ENCODE results near the gene PLCH2. TPM values are rescaled to one million over a fixed set of nuclear protein-coding genes. Genes with fewer than 3 reads are reported as not detected.
"Not testable (repeated sequence)": the region's sequence is repeated elsewhere in the genome, so short reads cannot be mapped to it uniquely, and the experiment has no call there.

PLCH2 gene
- total RNA-seq, 1 donor from 2014 or later = 0.47 TPM

- DNase-seq (ENCODE audit: extremely low read depth, low read depth, low spot score) = no peak
These were observed 64.9 kb downstream of the PLCH2 start for GRCh38 chr1:2540816-2541492.

- no peak for DNase-seq (ENCODE audit: extremely low read depth, low read depth, low spot score)
These were observed 65.6 kb downstream of the PLCH2 start for GRCh38 chr1:2541619-2542245.

- DNase-seq (ENCODE audit: extremely low read depth, low read depth, low spot score) = no peak
These were observed 66.3 kb downstream of the PLCH2 start for GRCh38 chr1:2542246-2542915.

- no peak for DNase-seq (ENCODE audit: extremely low read depth, low read depth, low spot score)
These were observed 67.5 kb downstream of the PLCH2 start for GRCh38 chr1:2543543-2544092.

- DNase-seq (ENCODE audit: extremely low read depth, low read depth, low spot score) = no peak
These were observed 68.2 kb downstream of the PLCH2 start for GRCh38 chr1:2544093-2544874.

- DNase-seq (ENCODE audit: extremely low read depth, low read depth, low spot score) = no peak
These were observed 69.0 kb downstream of the PLCH2 start for GRCh38 chr1:2544875-2545640.

- no peak for DNase-seq (ENCODE audit: extremely low read depth, low read depth, low spot score)
These were observed 69.8 kb downstream of the PLCH2 start for GRCh38 chr1:2545754-2546514.

- no peak for DNase-seq (ENCODE audit: extremely low read depth, low read depth, low spot score)
These were observed 70.6 kb downstream of the PLCH2 start for GRCh38 chr1:2546515-2547209.

- DNase-seq (ENCODE audit: extremely low read depth, low read depth, low spot score) = no peak
These were observed 71.3 kb downstream of the PLCH2 start for GRCh38 chr1:2547210-2548067.

GRCh38 chr1:2548068-2548589, 72.0 kb downstream of the PLCH2 start:
- no peak for DNase-seq (ENCODE audit: extremely low read depth, low read depth, low spot score)

- DNase-seq (ENCODE audit: extremely low read depth, low read depth, low spot score) = not testable (repeated sequence)
These were observed 73.4 kb downstream of the PLCH2 start for GRCh38 chr1:2549367-2550029.

GRCh38 chr1:2550309-2550861, 74.3 kb downstream of the PLCH2 start:
- not testable (repeated sequence) for DNase-seq (ENCODE audit: extremely low read depth, low read depth, low spot score)

GRCh38 chr1:2551544-2551943, 75.5 kb downstream of the PLCH2 start:
- DNase-seq (ENCODE audit: extremely low read depth, low read depth, low spot score) = not testable (repeated sequence)

GRCh38 chr1:2552189-2552588, 76.1 kb downstream of the PLCH2 start:
- no peak for DNase-seq (ENCODE audit: extremely low read depth, low read depth, low spot score)

- not testable (repeated sequence) for DNase-seq (ENCODE audit: extremely low read depth, low read depth, low spot score)
These were observed 77.0 kb downstream of the PLCH2 start for GRCh38 chr1:2553076-2553475.

GRCh38 chr1:2553871-2554620, 78.0 kb downstream of the PLCH2 start:
- no peak for DNase-seq (ENCODE audit: extremely low read depth, low read depth, low spot score)

Data from glomerular endothelial cell (primary cell).